ENCODE measurements around the gene ZNF844. TPM values are rescaled to one million over a fixed set of nuclear protein-coding genes. Genes with fewer than 3 reads are reported as not detected.
A peak's percentile ranks its signal among the peaks of the same experiment; 100 is the strongest.
"Not testable (repeated sequence)": the region's sequence is repeated elsewhere in the genome, so short reads cannot be mapped to it uniquely, and the experiment has no call there.

ZNF844 gene
- total RNA-seq, 2 donors from 2014 or later = 4.7 to 9.7 TPM

GRCh38 chr19:12055784-12056183 is 8.7 kb upstream of the ZNF844 start:
- Mint-ChIP-seq H3K4me1 (peaks cover 17% of the 10 kb centered on the region), H3K36me3 (ENCODE audit: low read depth) (peaks cover 2% of the 10 kb centered on the region), H3K27me3 (peaks cover 28% of the 10 kb centered on the region), H3K4me3 (no peak overlapping the region), H3K27ac (no peak overlapping the region)
- ATAC-seq = no peak
- H3K9me3 ChIP-seq (ENCODE audit: control insufficient read depth, low read length, poor library complexity, severe bottlenecking) = no peaks in the 10 kb centered on the region
- no peak for DNase-seq

- H3K9me3 ChIP-seq (ENCODE audit: control insufficient read depth, low read length, poor library complexity, severe bottlenecking) = peaks cover 34% of the 10 kb centered on the region
- H3K4me1 Mint-ChIP-seq = no peaks in the 10 kb centered on the region
- H3K36me3 Mint-ChIP-seq (ENCODE audit: low read depth) = no peaks in the 10 kb centered on the region
- ATAC-seq = no peak
- no peaks in the 10 kb centered on the region for H3K27me3 Mint-ChIP-seq
- no peak overlapping the region for H3K27ac Mint-ChIP-seq
- no peak overlapping the region for H3K4me3 Mint-ChIP-seq
- no peak for DNase-seq
Measured at GRCh38 chr19:12075538-12076139, 11.1 kb downstream of the ZNF844 start.

GRCh38 chr19:12076331-12076730 is 11.8 kb downstream of the ZNF844 start:
- not testable (repeated sequence) for DNase-seq; H3K4me1 Mint-ChIP-seq; H3K4me3 Mint-ChIP-seq; H3K27me3 Mint-ChIP-seq; H3K36me3 Mint-ChIP-seq (ENCODE audit: low read depth); H3K27ac Mint-ChIP-seq; ATAC-seq
- peaks cover 38% of the 10 kb centered on the region for H3K9me3 ChIP-seq (ENCODE audit: control insufficient read depth, low read length, poor library complexity, severe bottlenecking)

GRCh38 chr19:12077375-12077774 is 12.8 kb downstream of the ZNF844 start:
- ATAC-seq (no peak), DNase-seq (no peak)
- H3K9me3 ChIP-seq (ENCODE audit: control insufficient read depth, low read length, poor library complexity, severe bottlenecking) = peaks cover 34% of the 10 kb centered on the region
- Mint-ChIP-seq H3K27me3 (no peaks in the 10 kb centered on the region), H3K36me3 (ENCODE audit: low read depth) (no peaks in the 10 kb centered on the region), H3K27ac (no peak overlapping the region), H3K4me1 (no peaks in the 10 kb centered on the region), H3K4me3 (no peak overlapping the region)

GRCh38 chr19:12083336-12083735 is 18.8 kb downstream of the ZNF844 start:
- not testable (repeated sequence) for H3K9me3 ChIP-seq (ENCODE audit: control insufficient read depth, low read length, poor library complexity, severe bottlenecking); H3K36me3 Mint-ChIP-seq (ENCODE audit: low read depth); H3K4me1 Mint-ChIP-seq; H3K27ac Mint-ChIP-seq; ATAC-seq; H3K4me3 Mint-ChIP-seq; DNase-seq; H3K27me3 Mint-ChIP-seq

- H3K27ac Mint-ChIP-seq = no peak overlapping the region
- H3K27me3 Mint-ChIP-seq = no peaks in the 10 kb centered on the region
- H3K36me3 Mint-ChIP-seq (ENCODE audit: low read depth) = no peaks in the 10 kb centered on the region
- DNase-seq (no peak), ATAC-seq (no peak)
- no peaks in the 10 kb centered on the region for H3K4me1 Mint-ChIP-seq
- H3K9me3 ChIP-seq (ENCODE audit: control insufficient read depth, low read length, poor library complexity, severe bottlenecking) = peaks cover 4% of the 10 kb centered on the region
- no peak overlapping the region for H3K4me3 Mint-ChIP-seq
Measured at GRCh38 chr19:12085074-12085818, 20.7 kb downstream of the ZNF844 start.

GRCh38 chr19:12090807-12091206 is 26.3 kb downstream of the ZNF844 start:
- H3K4me1 Mint-ChIP-seq = peaks cover 4% of the 10 kb centered on the region
- H3K9me3 ChIP-seq (ENCODE audit: control insufficient read depth, low read length, poor library complexity, severe bottlenecking) = no peaks in the 10 kb centered on the region
- H3K4me3 Mint-ChIP-seq = no peak overlapping the region
- DNase-seq = peak; percentile 8 to 34 (median 25)
- H3K27ac Mint-ChIP-seq = no peak overlapping the region
- peak; percentile 58 for ATAC-seq
- peaks cover 9% of the 10 kb centered on the region for H3K27me3 Mint-ChIP-seq
- H3K36me3 Mint-ChIP-seq (ENCODE audit: low read depth) = no peaks in the 10 kb centered on the region

GRCh38 chr19:12092065-12092867 is 27.7 kb downstream of the ZNF844 start:
- peak; percentile 72 for ATAC-seq
- H3K27ac Mint-ChIP-seq = no peak overlapping the region
- peaks cover 4% of the 10 kb centered on the region for H3K4me1 Mint-ChIP-seq
- DNase-seq = peak in 1 of 3 donors; percentile 12
- H3K4me3 Mint-ChIP-seq = peak overlapping the region; percentile 75
- no peaks in the 10 kb centered on the region for H3K9me3 ChIP-seq (ENCODE audit: control insufficient read depth, low read length, poor library complexity, severe bottlenecking)
- H3K36me3 Mint-ChIP-seq (ENCODE audit: low read depth) = peaks cover 2% of the 10 kb centered on the region
- peaks cover 10% of the 10 kb centered on the region for H3K27me3 Mint-ChIP-seq

- Mint-ChIP-seq H3K27ac (no peak overlapping the region), H3K27me3 (peaks cover 10% of the 10 kb centered on the region), H3K36me3 (ENCODE audit: low read depth) (peaks cover 2% of the 10 kb centered on the region), H3K4me3 (peak overlapping the region; percentile 75), H3K4me1 (peaks cover 4% of the 10 kb centered on the region)
- ATAC-seq (no peak), DNase-seq (no peak)
- no peaks in the 10 kb centered on the region for H3K9me3 ChIP-seq (ENCODE audit: control insufficient read depth, low read length, poor library complexity, severe bottlenecking)
Measured at GRCh38 chr19:12092956-12093355, 28.4 kb downstream of the ZNF844 start.

- DNase-seq = no peak
- H3K9me3 ChIP-seq (ENCODE audit: control insufficient read depth, low read length, poor library complexity, severe bottlenecking) = no peaks in the 10 kb centered on the region
- no peak overlapping the region for H3K4me3 Mint-ChIP-seq
- no peak overlapping the region for H3K27ac Mint-ChIP-seq
- peaks cover 4% of the 10 kb centered on the region for H3K4me1 Mint-ChIP-seq
- ATAC-seq = no peak
- H3K27me3 Mint-ChIP-seq = peaks cover 10% of the 10 kb centered on the region
- peaks cover 2% of the 10 kb centered on the region for H3K36me3 Mint-ChIP-seq (ENCODE audit: low read depth)
Measured at GRCh38 chr19:12093777-12094176, 29.2 kb downstream of the ZNF844 start.

- Mint-ChIP-seq H3K27ac (no peak overlapping the region), H3K4me1 (peaks cover 4% of the 10 kb centered on the region), H3K36me3 (ENCODE audit: low read depth) (peaks cover 2% of the 10 kb centered on the region), H3K27me3 (peaks cover 10% of the 10 kb centered on the region), H3K4me3 (no peak overlapping the region)
- no peaks in the 10 kb centered on the region for H3K9me3 ChIP-seq (ENCODE audit: control insufficient read depth, low read length, poor library complexity, severe bottlenecking)
- DNase-seq = no peak
- ATAC-seq = no peak
Measured at GRCh38 chr19:12095111-12095790, 30.7 kb downstream of the ZNF844 start.

- H3K27me3 Mint-ChIP-seq = peaks cover 4% of the 10 kb centered on the region
- H3K27ac Mint-ChIP-seq = no peak overlapping the region
- peaks cover 2% of the 10 kb centered on the region for H3K36me3 Mint-ChIP-seq (ENCODE audit: low read depth)
- peaks cover 2% of the 10 kb centered on the region for H3K4me1 Mint-ChIP-seq
- no peaks in the 10 kb centered on the region for H3K9me3 ChIP-seq (ENCODE audit: control insufficient read depth, low read length, poor library complexity, severe bottlenecking)
- DNase-seq (no peak), ATAC-seq (no peak)
- no peak overlapping the region for H3K4me3 Mint-ChIP-seq
Measured at GRCh38 chr19:12098040-12098439, 33.5 kb downstream of the ZNF844 start.

GRCh38 chr19:12103909-12104308 is 39.4 kb downstream of the ZNF844 start:
- H3K9me3 ChIP-seq (ENCODE audit: control insufficient read depth, low read length, poor library complexity, severe bottlenecking); H3K27ac Mint-ChIP-seq; DNase-seq; H3K27me3 Mint-ChIP-seq; ATAC-seq; H3K4me3 Mint-ChIP-seq; H3K4me1 Mint-ChIP-seq; H3K36me3 Mint-ChIP-seq (ENCODE audit: low read depth): not testable (repeated sequence)
